ENCODE results near the gene ATG16L2. TPM values are rescaled to one million over a fixed set of nuclear protein-coding genes. Genes with fewer than 3 reads are reported as not detected.

The ATG16L2 gene, protein sequence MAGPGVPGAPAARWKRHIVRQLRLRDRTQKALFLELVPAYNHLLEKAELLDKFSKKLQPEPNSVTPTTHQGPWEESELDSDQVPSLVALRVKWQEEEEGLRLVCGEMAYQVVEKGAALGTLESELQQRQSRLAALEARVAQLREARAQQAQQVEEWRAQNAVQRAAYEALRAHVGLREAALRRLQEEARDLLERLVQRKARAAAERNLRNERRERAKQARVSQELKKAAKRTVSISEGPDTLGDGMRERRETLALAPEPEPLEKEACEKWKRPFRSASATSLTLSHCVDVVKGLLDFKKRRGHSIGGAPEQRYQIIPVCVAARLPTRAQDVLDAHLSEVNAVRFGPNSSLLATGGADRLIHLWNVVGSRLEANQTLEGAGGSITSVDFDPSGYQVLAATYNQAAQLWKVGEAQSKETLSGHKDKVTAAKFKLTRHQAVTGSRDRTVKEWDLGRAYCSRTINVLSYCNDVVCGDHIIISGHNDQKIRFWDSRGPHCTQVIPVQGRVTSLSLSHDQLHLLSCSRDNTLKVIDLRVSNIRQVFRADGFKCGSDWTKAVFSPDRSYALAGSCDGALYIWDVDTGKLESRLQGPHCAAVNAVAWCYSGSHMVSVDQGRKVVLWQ
- 10 to 100 TPM in 1 of 2 donors, 1 to 10 TPM in 1; 5.7 to 17.8 TPM for total RNA-seq
- 1 to 10 TPM; 4.7 to 9.0 TPM for polyA plus RNA-seq

GRCh38 chr11:72814286-72815109 lies at the start of gene ATG16L2:
Gene ATG16L2 (plus strand): TSS chr11:72814411. CDS start chr11:72814446, 35 bp downstream.
- Histone ChIP-seq H3K9me3 (ENCODE audit: control insufficient read depth in 4 of 4, low read length in 3 of 4) (no peaks in the 10 kb centered on the region), H3K4me3 (ENCODE audit: low read depth in 1 of 3, low read length in 3 of 3) (peak within 1 kb of the TSS; percentile 71 to 81 (median 74)), H3K27me3 (ENCODE audit: control insufficient read depth in 4 of 4, insufficient read depth in 4 of 4, low read length in 3 of 4) (no peaks in the 10 kb centered on the region), H3K27ac (ENCODE audit: low read depth in 1 of 2, low read length in 2 of 2) (peak within 1 kb of the TSS; percentile 89 to 95), H3K4me1 (ENCODE audit: control insufficient read depth in 4 of 4, insufficient read depth in 4 of 4, low read length in 3 of 4) (peaks cover 6 to 28% (median 21%) of the 10 kb centered on the region in 4 donors), H3K9ac (ENCODE audit: low read depth in 1 of 2, low read length in 2 of 2) (peak within 1 kb of the TSS; percentile 61 to 63), H3K36me3 (ENCODE audit: control insufficient read depth in 4 of 4, insufficient read depth in 3 of 4, low read depth in 1 of 4, low read length in 3 of 4) (peaks cover 0 to 17% (median 3%) of the 10 kb centered on the region in 4 donors)
- no peak for DNase-seq (ENCODE audit: low spot score)
- peak; percentile 66 for TF ChIP-seq YY1 (IDR thresholded peaks at IDR 0.05)
- TF ChIP-seq, protein P1, sequence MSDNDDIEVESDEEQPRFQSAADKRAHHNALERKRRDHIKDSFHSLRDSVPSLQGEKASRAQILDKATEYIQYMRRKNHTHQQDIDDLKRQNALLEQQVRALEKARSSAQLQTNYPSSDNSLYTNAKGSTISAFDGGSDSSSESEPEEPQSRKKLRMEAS (IDR thresholded peaks at IDR 0.05): no peak
- TF ChIP-seq, protein P2, sequence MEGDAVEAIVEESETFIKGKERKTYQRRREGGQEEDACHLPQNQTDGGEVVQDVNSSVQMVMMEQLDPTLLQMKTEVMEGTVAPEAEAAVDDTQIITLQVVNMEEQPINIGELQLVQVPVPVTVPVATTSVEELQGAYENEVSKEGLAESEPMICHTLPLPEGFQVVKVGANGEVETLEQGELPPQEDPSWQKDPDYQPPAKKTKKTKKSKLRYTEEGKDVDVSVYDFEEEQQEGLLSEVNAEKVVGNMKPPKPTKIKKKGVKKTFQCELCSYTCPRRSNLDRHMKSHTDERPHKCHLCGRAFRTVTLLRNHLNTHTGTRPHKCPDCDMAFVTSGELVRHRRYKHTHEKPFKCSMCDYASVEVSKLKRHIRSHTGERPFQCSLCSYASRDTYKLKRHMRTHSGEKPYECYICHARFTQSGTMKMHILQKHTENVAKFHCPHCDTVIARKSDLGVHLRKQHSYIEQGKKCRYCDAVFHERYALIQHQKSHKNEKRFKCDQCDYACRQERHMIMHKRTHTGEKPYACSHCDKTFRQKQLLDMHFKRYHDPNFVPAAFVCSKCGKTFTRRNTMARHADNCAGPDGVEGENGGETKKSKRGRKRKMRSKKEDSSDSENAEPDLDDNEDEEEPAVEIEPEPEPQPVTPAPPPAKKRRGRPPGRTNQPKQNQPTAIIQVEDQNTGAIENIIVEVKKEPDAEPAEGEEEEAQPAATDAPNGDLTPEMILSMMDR (IDR thresholded peaks at IDR 0.05; ENCODE audit: low read depth, low read length, missing input control): peak; percentile 31
- peak; percentile 10 for TF ChIP-seq REST (IDR thresholded peaks at IDR 0.05)
- TF ChIP-seq NR2F2 (IDR thresholded peaks at IDR 0.05): no peak
- no peak for TF ChIP-seq GABPA (IDR thresholded peaks at IDR 0.05 in 1 of 2, conservative IDR thresholded peaks at IDR 0.05 in 1 of 2)
- under 1% methylated on average over 75 of the region's 75 CpGs for WGBS

- H3K27ac ChIP-seq (ENCODE audit: low read depth in 1 of 2, low read length in 2 of 2): no peak overlapping the region
- TF ChIP-seq HNF4G (IDR thresholded peaks at IDR 0.05) (no peak), ZBTB33 (IDR thresholded peaks at IDR 0.05) (no peak), YY1 (IDR thresholded peaks at IDR 0.05) (no peak), GABPA (IDR thresholded peaks at IDR 0.05 in 1 of 2, conservative IDR thresholded peaks at IDR 0.05 in 1 of 2) (no peak), HNF4A (conservative IDR thresholded peaks at IDR 0.05) (no peak), SP1 (IDR thresholded peaks at IDR 0.05) (no peak), NR2F2 (IDR thresholded peaks at IDR 0.05) (no peak), JUND (IDR thresholded peaks at IDR 0.05) (no peak), REST (IDR thresholded peaks at IDR 0.05) (no peak), TAF1 (conservative IDR thresholded peaks at IDR 0.05) (no peak), EGR1 (IDR thresholded peaks at IDR 0.05; ENCODE audit: low read depth in 2 of 2) (no peak), RXRA (IDR thresholded peaks at IDR 0.05) (no peak)
- TF ChIP-seq, protein P1 (IDR thresholded peaks at IDR 0.05): no peak
- TF ChIP-seq, protein P3, sequence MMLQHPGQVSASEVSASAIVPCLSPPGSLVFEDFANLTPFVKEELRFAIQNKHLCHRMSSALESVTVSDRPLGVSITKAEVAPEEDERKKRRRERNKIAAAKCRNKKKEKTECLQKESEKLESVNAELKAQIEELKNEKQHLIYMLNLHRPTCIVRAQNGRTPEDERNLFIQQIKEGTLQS (IDR thresholded peaks at IDR 0.05): no peak
These were observed 49.7 kb upstream of the ATG16L2 start for GRCh38 chr11:72764503-72764902.

More at GRCh38 chr11:72764503-72764902, 49.7 kb upstream of the ATG16L2 start:
- 83% methylated on average over 13 of the region's 13 CpGs for WGBS
- Histone ChIP-seq H3K4me1 (ENCODE audit: control insufficient read depth in 4 of 4, insufficient read depth in 4 of 4, low read length in 3 of 4) (peaks cover 17 to 60% (median 44%) of the 10 kb centered on the region in 4 donors), H3K36me3 (ENCODE audit: control insufficient read depth in 4 of 4, insufficient read depth in 3 of 4, low read depth in 1 of 4, low read length in 3 of 4) (peaks cover 0 to 3% (median under 1%) of the 10 kb centered on the region in 4 donors), H3K4me3 (ENCODE audit: low read depth in 1 of 3, low read length in 3 of 3) (no peak overlapping the region), H3K9ac (ENCODE audit: low read depth in 1 of 2, low read length in 2 of 2) (no peak overlapping the region), H3K9me3 (ENCODE audit: control insufficient read depth in 4 of 4, low read length in 3 of 4) (no peaks in the 10 kb centered on the region), H3K27me3 (ENCODE audit: control insufficient read depth in 4 of 4, insufficient read depth in 4 of 4, low read length in 3 of 4) (no peaks in the 10 kb centered on the region)
- DNase-seq (ENCODE audit: low spot score): no peak

Data from liver (tissue), 9 donors.